T-cell (primary cell): Measurements from ENCODE around the gene TBC1D21. TPM values are rescaled to one million over a fixed set of nuclear protein-coding genes. Genes with fewer than 3 reads are reported as not detected.

Source experiments
- ATAC-seq, 4 experiments: fragments of 200-7000 bp in 3 of 4; fragments of 150-1000 bp in 1 of 4; cut with Tn5 transposase; replicated peaks in 1 of 4; 1 replicate in 3 of 4; 2 replicates in 1 of 4; pipeline ENCODE4 v1.10.0; 2021; ENCODE audit warnings: moderate library complexity in 3 of 4, mild to moderate bottlenecking in 2 of 4, moderate number of reproducible peaks in 1 of 4
- CTCF ChIA-PET, 2 donors: fragments of 300-600 bp; sonication (Branson Sonifier 250); formaldehyde crosslinking; loops; one replicate each; lab custom pipeline; 2022; ENCODE audit warnings: antibody characterized with exemption in 2 of 2; lab: Charles Lee
- POLR2A ChIA-PET, 2 donors: fragments of 300-600 bp; sonication (Branson Sonifier 250); formaldehyde crosslinking; loops; one replicate each; lab custom pipeline; 2022; ENCODE audit warnings: antibody characterized with exemption in 2 of 2; lab: Charles Lee
- DNase-seq, 35 experiments: peaks; one replicate each; pipeline versions ENCODE4 v3.0.0 to v3.0.0-alpha.2; 2013 to 2023
- H3K27ac ChIP-seq: one replicate; pipeline ENCODE4 v1.5.1; 2013; ENCODE audit warnings: low read length
- H3K27me3 ChIP-seq, 2 experiments: replicated peaks in 1 of 2; 1 replicate in 1 of 2; 2 replicates in 1 of 2; pipeline versions ENCODE4 v1.6.1 to v1.7.0; 2013; ENCODE audit warnings: low read length in 1 of 2, mixed read lengths in 1 of 2; ENCODE audit not compliant: control insufficient read depth in 2 of 2, insufficient read depth in 2 of 2; ENCODE audit errors: extremely low read depth in 1 of 2
- H3K36me3 ChIP-seq, 2 donors: 1 replicate in 1 of 2; 2 replicates in 1 of 2; pipeline versions ENCODE4 v1.6.1 to v1.7.0; 2013; ENCODE audit warnings: low read length in 1 of 2; ENCODE audit not compliant: control insufficient read depth in 2 of 2, insufficient read depth in 1 of 2; ENCODE audit errors: extremely low read depth in 1 of 2
- H3K4me1 ChIP-seq, 2 experiments: 1 replicate in 1 of 2; 2 replicates in 1 of 2; pipeline versions ENCODE4 v1.6.1 to v1.7.0; 2013; ENCODE audit warnings: low read length in 2 of 2, mixed read lengths in 1 of 2; ENCODE audit not compliant: insufficient read depth in 2 of 2, control insufficient read depth in 1 of 2; ENCODE audit errors: extremely low read depth in 1 of 2
- H3K4me3 ChIP-seq, 2 donors: 1 replicate in 1 of 2; 2 replicates in 1 of 2; pipeline versions ENCODE4 v1.5.1 to v1.7.0; 2013; ENCODE audit warnings: mild to moderate bottlenecking in 2 of 2, low read length in 1 of 2, moderate library complexity in 1 of 2; ENCODE audit not compliant: control insufficient read depth in 1 of 2; ENCODE audit errors: extremely low read depth in 1 of 2
- H3K9me3 ChIP-seq: 2 replicates; pipeline ENCODE4 v1.7.0; 2013
- H3K27ac Mint-ChIP-seq, 2 donors: one replicate each; pipeline ENCODE4 v1.8.0; 2020 to 2021; ENCODE audit warnings: mild to moderate bottlenecking in 2 of 2, mixed read lengths in 2 of 2
- H3K27me3 Mint-ChIP-seq, 2 donors: one replicate each; pipeline ENCODE4 v1.8.0; 2021 to 2022; ENCODE audit warnings: mixed read lengths in 2 of 2
- H3K36me3 Mint-ChIP-seq: one replicate; pipeline ENCODE4 v1.8.0; 2021; ENCODE audit warnings: mixed read lengths
- H3K4me1 Mint-ChIP-seq, 3 donors: one replicate each; pipeline ENCODE4 v1.8.0; 2020 to 2022; ENCODE audit warnings: mixed read lengths in 3 of 3, mild to moderate bottlenecking in 1 of 3
- H3K4me3 Mint-ChIP-seq, 3 donors: one replicate each; pipeline ENCODE4 v1.8.0; 2020 to 2022; ENCODE audit warnings: mild to moderate bottlenecking in 3 of 3, mixed read lengths in 3 of 3, moderate library complexity in 3 of 3
- H3K9me3 Mint-ChIP-seq, 3 donors: one replicate each; pipeline ENCODE4 v1.8.0; 2020 to 2022; ENCODE audit warnings: mixed read lengths in 3 of 3
- WGBS: methylation state at CpG from one replicate; pipeline ENCODE4 v1.1.5; 2013; ENCODE audit warnings: missing lambda C conversion rate; ENCODE audit not compliant: insufficient coverage; 5-methylcytosine and 5-hydroxymethylcytosine counted together
- total RNA-seq, 35 experiments: library from RNA in 6 of 35; stranded (reverse) in 6 of 35; fragments of 120-200 nt in 1 of 35; gene quantifications; one replicate each; pipeline versions ENCODE4 v1.2.1 to v1.2.4 and lab custom pipeline; 2013 to 2026

The TBC1D21 gene
- total RNA-seq, 5 donors from 2014 or later (not counting 1 experiment from before 2014, with no cell fraction given), result not detected

GRCh38 chr15:73845907-73846306 lies 27.5 kb upstream of the TBC1D21 start:
- WGBS, result 94% methylated on average over 2 of the region's 3 CpGs

GRCh38 chr15:73849641-73850040 lies 23.7 kb upstream of the TBC1D21 start:
- no peak for ATAC-seq
- no peak overlapping the region for H3K27ac Mint-ChIP-seq

More at GRCh38 chr15:73845907-73846306, 27.5 kb upstream of the TBC1D21 start:
- Histone ChIP-seq H3K4me3 (no peak overlapping the region), H3K36me3 (no peaks in the 10 kb centered on the region), H3K27me3 (peaks cover 0 to 20% of the 10 kb centered on the region in 2 experiments), H3K9me3 (no peaks in the 10 kb centered on the region), H3K4me1 (no peaks in the 10 kb centered on the region), H3K27ac (no peak overlapping the region)
- ChIA-PET POLR2A (no interaction called here), CTCF (no interaction called here)
- Mint-ChIP-seq H3K27ac (no peak overlapping the region), H3K27me3 (peaks cover 36% of the 10 kb centered on the region in 2 donors), H3K4me3 (no peak overlapping the region), H3K4me1 (no peaks in the 10 kb centered on the region), H3K9me3 (peaks cover 0 to 3% (median 3%) of the 10 kb centered on the region in 3 donors), H3K36me3 (no peaks in the 10 kb centered on the region)
- DNase-seq (no peak), ATAC-seq (no peak)

GRCh38 chr15:73850228-73850627 lies 23.1 kb upstream of the TBC1D21 start:
- no peak overlapping the region for H3K27ac Mint-ChIP-seq
- ATAC-seq, result no peak
- no peak overlapping the region for H3K4me3 Mint-ChIP-seq
- H3K36me3 ChIP-seq, result no peaks in the 10 kb centered on the region
- ChIA-PET POLR2A (no interaction called here), CTCF (no interaction called here)
- H3K9me3 Mint-ChIP-seq, result peaks cover 0 to 7% (median 3%) of the 10 kb centered on the region in 3 donors
- H3K27ac ChIP-seq, result no peak overlapping the region
- DNase-seq, result no peak
- no peaks in the 10 kb centered on the region for H3K36me3 Mint-ChIP-seq
- no peaks in the 10 kb centered on the region for H3K9me3 ChIP-seq
- no peak overlapping the region for H3K4me3 ChIP-seq
- H3K4me1 ChIP-seq, result no peaks in the 10 kb centered on the region
- peaks cover 50 to 57% of the 10 kb centered on the region in 2 donors for H3K27me3 Mint-ChIP-seq
- peaks cover 0 to 32% of the 10 kb centered on the region in 2 experiments for H3K27me3 ChIP-seq
- H3K4me1 Mint-ChIP-seq, result no peaks in the 10 kb centered on the region
- no CpG with 5 or more reads among the region's 1 CpG for WGBS

More at GRCh38 chr15:73849641-73850040, 23.7 kb upstream of the TBC1D21 start:
- Mint-ChIP-seq H3K4me3 (no peak overlapping the region), H3K36me3 (no peaks in the 10 kb centered on the region), H3K4me1 (no peaks in the 10 kb centered on the region), H3K9me3 (peaks cover 0 to 7% (median 3%) of the 10 kb centered on the region in 3 donors), H3K27me3 (peaks cover 45 to 53% of the 10 kb centered on the region in 2 donors)
- H3K9me3 ChIP-seq, result no peaks in the 10 kb centered on the region
- DNase-seq, result peak in 1 of 35 experiments; percentile 11
- H3K4me3 ChIP-seq, result no peak overlapping the region
- ChIA-PET POLR2A (no interaction called here), CTCF (no interaction called here)
- H3K4me1 ChIP-seq, result no peaks in the 10 kb centered on the region
- no peak overlapping the region for H3K27ac ChIP-seq
- H3K36me3 ChIP-seq, result no peaks in the 10 kb centered on the region
- WGBS, result 71% methylated on average over 1 of the region's 2 CpGs
- H3K27me3 ChIP-seq, result peaks cover 0 to 26% of the 10 kb centered on the region in 2 experiments

GRCh38 chr15:73851689-73852088 lies 21.7 kb upstream of the TBC1D21 start:
- 8% methylated on average over 2 of the region's 4 CpGs for WGBS
- DNase-seq (peak in 23 of 35 experiments; percentile 4 to 50 (median 18)), ATAC-seq (no peak)
- Mint-ChIP-seq H3K36me3 (no peaks in the 10 kb centered on the region), H3K4me3 (no peak overlapping the region), H3K9me3 (peaks cover 0 to 7% (median 3%) of the 10 kb centered on the region in 3 donors), H3K27me3 (peaks cover 53 to 66% of the 10 kb centered on the region in 2 donors), H3K4me1 (no peaks in the 10 kb centered on the region), H3K27ac (no peak overlapping the region)
- no peaks in the 10 kb centered on the region for H3K9me3 ChIP-seq
- H3K27ac ChIP-seq, result no peak overlapping the region
- CTCF ChIA-PET, result no interaction called here
- H3K36me3 ChIP-seq, result no peaks in the 10 kb centered on the region
- H3K4me1 ChIP-seq, result no peaks in the 10 kb centered on the region
- POLR2A ChIA-PET, result no interaction called here
- H3K27me3 ChIP-seq, result peaks cover 0 to 43% of the 10 kb centered on the region in 2 experiments
- no peak overlapping the region for H3K4me3 ChIP-seq

GRCh38 chr15:73852507-73852906 lies 20.9 kb upstream of the TBC1D21 start:
- Mint-ChIP-seq H3K27me3 (peaks cover 53 to 67% of the 10 kb centered on the region in 2 donors), H3K27ac (no peak overlapping the region), H3K4me1 (no peaks in the 10 kb centered on the region), H3K4me3 (no peak overlapping the region), H3K36me3 (no peaks in the 10 kb centered on the region), H3K9me3 (peaks cover 0 to 7% (median 3%) of the 10 kb centered on the region in 3 donors)
- no peak for ATAC-seq
- H3K4me3 ChIP-seq, result no peak overlapping the region
- ChIA-PET POLR2A (no interaction called here), CTCF (no interaction called here)
- H3K9me3 ChIP-seq, result no peaks in the 10 kb centered on the region
- no peak overlapping the region for H3K27ac ChIP-seq
- H3K4me1 ChIP-seq, result no peaks in the 10 kb centered on the region
- peaks cover 0 to 51% of the 10 kb centered on the region in 2 experiments for H3K27me3 ChIP-seq
- 54% methylated on average over 5 of the region's 5 CpGs for WGBS
- peak in 1 of 35 experiments; percentile 12 for DNase-seq
- no peaks in the 10 kb centered on the region for H3K36me3 ChIP-seq

- no peak for ATAC-seq
- Histone ChIP-seq H3K27ac (no peak overlapping the region), H3K9me3 (no peaks in the 10 kb centered on the region), H3K27me3 (peaks cover 0 to 64% of the 10 kb centered on the region in 2 experiments), H3K4me1 (no peaks in the 10 kb centered on the region), H3K4me3 (no peak overlapping the region), H3K36me3 (no peaks in the 10 kb centered on the region)
- DNase-seq, result no peak
- Mint-ChIP-seq H3K4me1 (no peaks in the 10 kb centered on the region), H3K36me3 (no peaks in the 10 kb centered on the region), H3K9me3 (peaks cover 0 to 7% (median 3%) of the 10 kb centered on the region in 3 donors), H3K27ac (no peak overlapping the region), H3K27me3 (peaks cover 54 to 71% of the 10 kb centered on the region in 2 donors), H3K4me3 (no peak overlapping the region)
- WGBS, result 53% methylated on average over 4 of the region's 4 CpGs
- ChIA-PET POLR2A (no interaction called here), CTCF (no interaction called here)
These were observed 19.1 kb upstream of the TBC1D21 start for GRCh38 chr15:73854265-73854664.
